ENCODE measurements around the gene GIMAP5. TPM values are rescaled to one million over a fixed set of nuclear protein-coding genes. Genes with fewer than 3 reads are reported as not detected.

The GIMAP5 gene
- total RNA-seq, 1 donor from 2014 or later = not detected

DNA sequence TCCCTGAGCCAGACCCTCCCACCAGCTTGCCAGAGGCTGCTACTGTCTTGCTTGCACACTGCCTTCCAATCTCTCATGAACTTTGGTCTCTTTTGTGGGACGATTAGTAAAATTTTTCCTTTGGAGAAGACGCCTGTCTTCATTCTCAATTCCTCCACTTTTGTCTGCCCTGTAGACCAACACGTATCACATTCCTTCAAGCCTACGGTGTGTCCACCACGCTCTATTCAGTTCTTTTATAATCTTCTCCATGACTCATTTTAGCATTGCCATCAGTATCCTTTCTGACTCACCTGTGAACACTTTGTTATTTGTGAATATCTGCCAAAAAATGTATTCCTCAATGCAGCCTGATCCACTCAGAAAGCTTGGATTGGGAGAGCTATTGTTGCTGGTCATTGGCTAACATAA is 1.4 kb downstream of the GIMAP5 start:
- Histone ChIP-seq H3K4me1 (peaks cover 16% of the 10 kb centered on the region), H3K4me2 (no peak overlapping the region), H3K4me3 (no peak overlapping the region), H3F3A (ENCODE audit: low read depth) (no peaks in the 10 kb centered on the region), H2AFZ (replicated peaks) (no peak overlapping the region), H3K9ac (no peak overlapping the region), H3K27ac (no peak overlapping the region), H3K27me3 (peaks cover 100% of the 10 kb centered on the region), H3K9me3 (ENCODE audit: low read depth) (no peaks in the 10 kb centered on the region), H3K79me2 (ENCODE audit: low read depth) (no peaks in the 10 kb centered on the region), H4K20me1 (ENCODE audit: low read depth) (no peaks in the 10 kb centered on the region), H3K36me3 (no peaks in the 10 kb centered on the region)
- DNase-seq (ENCODE audit: low spot score) = no peak
- H3K27me3 Mint-ChIP-seq (ENCODE audit: insufficient read depth, low read depth) = peaks cover 16% of the 10 kb centered on the region
- H3K4me3 Mint-ChIP-seq = no peak overlapping the region
- TF ChIP-seq, protein P1, sequence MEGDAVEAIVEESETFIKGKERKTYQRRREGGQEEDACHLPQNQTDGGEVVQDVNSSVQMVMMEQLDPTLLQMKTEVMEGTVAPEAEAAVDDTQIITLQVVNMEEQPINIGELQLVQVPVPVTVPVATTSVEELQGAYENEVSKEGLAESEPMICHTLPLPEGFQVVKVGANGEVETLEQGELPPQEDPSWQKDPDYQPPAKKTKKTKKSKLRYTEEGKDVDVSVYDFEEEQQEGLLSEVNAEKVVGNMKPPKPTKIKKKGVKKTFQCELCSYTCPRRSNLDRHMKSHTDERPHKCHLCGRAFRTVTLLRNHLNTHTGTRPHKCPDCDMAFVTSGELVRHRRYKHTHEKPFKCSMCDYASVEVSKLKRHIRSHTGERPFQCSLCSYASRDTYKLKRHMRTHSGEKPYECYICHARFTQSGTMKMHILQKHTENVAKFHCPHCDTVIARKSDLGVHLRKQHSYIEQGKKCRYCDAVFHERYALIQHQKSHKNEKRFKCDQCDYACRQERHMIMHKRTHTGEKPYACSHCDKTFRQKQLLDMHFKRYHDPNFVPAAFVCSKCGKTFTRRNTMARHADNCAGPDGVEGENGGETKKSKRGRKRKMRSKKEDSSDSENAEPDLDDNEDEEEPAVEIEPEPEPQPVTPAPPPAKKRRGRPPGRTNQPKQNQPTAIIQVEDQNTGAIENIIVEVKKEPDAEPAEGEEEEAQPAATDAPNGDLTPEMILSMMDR (IDR thresholded peaks at IDR 0.05) = no peak
- H3K27ac Mint-ChIP-seq = no peak overlapping the region
- peaks cover 5% of the 10 kb centered on the region for H3K9me3 Mint-ChIP-seq
- H3K4me1 Mint-ChIP-seq = peaks cover 19% of the 10 kb centered on the region
- H3K36me3 Mint-ChIP-seq = no peaks in the 10 kb centered on the region

DNA sequence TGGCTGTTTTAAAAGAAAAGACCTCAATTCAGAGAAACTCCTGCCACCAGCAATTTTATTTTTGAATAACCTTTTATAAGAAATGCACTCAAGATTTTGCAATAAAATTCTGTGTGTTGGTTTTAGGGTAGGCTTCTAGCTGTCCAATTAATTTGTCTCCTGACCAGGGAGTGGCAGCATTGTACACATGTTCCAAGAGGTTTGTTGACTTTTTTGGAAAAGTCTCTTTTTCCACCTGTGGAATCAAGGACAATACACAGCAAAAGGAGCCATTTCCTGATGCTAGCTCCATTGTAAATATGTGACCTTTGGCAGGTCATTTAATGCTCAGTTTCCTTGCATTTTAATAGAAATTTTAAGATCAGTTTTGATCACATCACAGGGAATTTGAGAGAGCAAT is 1.8 kb downstream of the GIMAP5 start:
- Histone ChIP-seq H3K9ac (no peak overlapping the region), H3K4me3 (no peak overlapping the region), H3K27ac (no peak overlapping the region), H3K4me2 (no peak overlapping the region), H4K20me1 (ENCODE audit: low read depth) (no peaks in the 10 kb centered on the region), H3K36me3 (no peaks in the 10 kb centered on the region), H2AFZ (replicated peaks) (no peak overlapping the region), H3K4me1 (peaks cover 16% of the 10 kb centered on the region), H3F3A (ENCODE audit: low read depth) (no peaks in the 10 kb centered on the region), H3K27me3 (peaks cover 100% of the 10 kb centered on the region), H3K79me2 (ENCODE audit: low read depth) (no peaks in the 10 kb centered on the region), H3K9me3 (ENCODE audit: low read depth) (no peaks in the 10 kb centered on the region)
- DNase-seq (ENCODE audit: low spot score) = no peak
- Mint-ChIP-seq H3K27me3 (ENCODE audit: insufficient read depth, low read depth) (peaks cover 13% of the 10 kb centered on the region), H3K9me3 (peaks cover 5% of the 10 kb centered on the region), H3K4me1 (peaks cover 19% of the 10 kb centered on the region), H3K4me3 (no peak overlapping the region), H3K36me3 (no peaks in the 10 kb centered on the region), H3K27ac (no peak overlapping the region)
- TF ChIP-seq EZH2phosphoT487 (IDR thresholded peaks at IDR 0.05) = no peak
- TF ChIP-seq, protein P1 (IDR thresholded peaks at IDR 0.05) = peak; percentile 23
- no peak for TF ChIP-seq EZH2 (IDR thresholded peaks at IDR 0.05)

DNA sequence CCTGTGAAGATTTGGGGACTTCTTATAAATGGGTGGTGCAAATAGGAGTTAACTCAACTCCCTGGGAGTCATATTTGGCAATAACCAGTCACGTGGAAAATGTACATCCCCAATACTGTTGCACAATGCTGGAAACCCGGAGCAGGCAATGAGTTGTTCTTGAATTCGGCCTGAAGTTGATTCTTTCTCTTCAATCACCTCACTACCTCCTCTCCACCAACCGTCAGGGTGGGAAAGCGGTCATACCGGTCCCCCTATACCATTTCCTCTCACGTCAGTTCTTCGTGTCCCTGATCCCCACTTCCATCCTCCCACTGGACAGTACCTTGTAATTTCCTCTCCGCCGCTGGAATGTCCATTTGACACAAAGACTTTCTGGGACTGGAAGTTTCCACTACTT is 2.8 kb downstream of the GIMAP5 start:
- no peak overlapping the region for H3K4me3 Mint-ChIP-seq
- Histone ChIP-seq H3K27ac (no peak overlapping the region), H3K9me3 (ENCODE audit: low read depth) (no peaks in the 10 kb centered on the region), H3K4me2 (no peak overlapping the region), H3F3A (ENCODE audit: low read depth) (no peaks in the 10 kb centered on the region), H2AFZ (replicated peaks) (no peak overlapping the region), H3K36me3 (no peaks in the 10 kb centered on the region), H4K20me1 (ENCODE audit: low read depth) (no peaks in the 10 kb centered on the region), H3K4me1 (peaks cover 16% of the 10 kb centered on the region), H3K9ac (no peak overlapping the region), H3K27me3 (peaks cover 100% of the 10 kb centered on the region), H3K4me3 (no peak overlapping the region), H3K79me2 (ENCODE audit: low read depth) (no peaks in the 10 kb centered on the region)
- H3K4me1 Mint-ChIP-seq = peaks cover 21% of the 10 kb centered on the region
- H3K27ac Mint-ChIP-seq = no peak overlapping the region
- peaks cover 14% of the 10 kb centered on the region for H3K27me3 Mint-ChIP-seq (ENCODE audit: insufficient read depth, low read depth)
- H3K36me3 Mint-ChIP-seq = no peaks in the 10 kb centered on the region
- DNase-seq (ENCODE audit: low spot score) = no peak
- no peak for TF ChIP-seq EZH2 (IDR thresholded peaks at IDR 0.05)
- TF ChIP-seq, protein P1 (IDR thresholded peaks at IDR 0.05) = no peak
- no peak for TF ChIP-seq EZH2phosphoT487 (IDR thresholded peaks at IDR 0.05)
- peaks cover 5% of the 10 kb centered on the region for H3K9me3 Mint-ChIP-seq

Measured in neural progenitor cell (in vitro differentiated cells).